ENCODE data around the gene TCF12.

TCF12 gene

DNA sequence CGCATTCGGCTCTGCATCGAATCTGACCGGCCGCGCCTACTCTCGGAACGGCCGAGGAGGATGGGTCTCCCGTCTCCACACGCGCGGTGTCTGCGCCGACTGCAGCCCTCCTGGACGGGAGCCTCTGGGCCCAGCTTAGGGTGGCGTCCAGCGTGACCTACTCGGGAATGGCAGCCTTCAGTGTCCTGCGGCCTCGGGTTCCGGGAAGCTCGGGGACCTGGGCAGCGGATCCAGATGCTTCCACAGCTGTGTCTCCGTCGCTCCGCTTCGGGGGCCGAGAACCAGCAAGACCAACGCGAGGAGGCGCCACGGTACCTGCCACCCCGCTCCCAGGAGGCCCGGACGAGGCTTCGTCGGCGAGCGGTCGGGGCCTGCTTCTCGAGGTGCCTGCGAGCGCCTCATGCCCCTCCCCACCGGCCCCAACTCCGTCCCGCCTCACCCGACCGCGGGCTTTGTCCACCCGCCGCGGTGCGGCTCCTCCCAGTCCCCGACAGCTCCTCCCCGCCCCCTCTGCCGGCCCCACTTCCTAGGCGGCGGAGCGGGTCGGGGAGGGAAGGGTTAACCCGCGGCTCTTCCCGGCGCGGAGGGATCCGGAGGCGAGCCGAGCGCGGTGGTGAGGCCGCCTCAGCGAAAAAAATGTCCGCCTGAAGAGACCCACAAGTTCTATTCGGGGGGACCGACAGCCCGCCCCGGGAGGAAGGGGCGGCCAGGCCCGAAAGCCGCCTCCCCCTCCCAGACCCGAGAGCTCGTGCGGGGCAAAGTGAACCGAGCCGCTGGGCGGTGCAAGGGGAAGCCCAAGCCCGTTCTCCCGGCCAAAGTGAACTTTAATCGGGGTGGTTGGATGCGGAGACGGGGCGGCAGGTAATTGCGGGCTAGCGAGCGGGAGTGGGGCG is at the start of gene TCF12:
TSS of gene TCF12 (plus strand) at position 599 of the 893 bp plus-strand sequence. CDS start 1,270 bp downstream, outside the sequence.
- peak within 1 kb of the TSS; percentile 87 for H3K4me3 ChIP-seq (ENCODE audit: low read length)
- peak; percentile 94 for DNase-seq (ENCODE audit: low read depth)
- TF ChIP-seq, protein P1, sequence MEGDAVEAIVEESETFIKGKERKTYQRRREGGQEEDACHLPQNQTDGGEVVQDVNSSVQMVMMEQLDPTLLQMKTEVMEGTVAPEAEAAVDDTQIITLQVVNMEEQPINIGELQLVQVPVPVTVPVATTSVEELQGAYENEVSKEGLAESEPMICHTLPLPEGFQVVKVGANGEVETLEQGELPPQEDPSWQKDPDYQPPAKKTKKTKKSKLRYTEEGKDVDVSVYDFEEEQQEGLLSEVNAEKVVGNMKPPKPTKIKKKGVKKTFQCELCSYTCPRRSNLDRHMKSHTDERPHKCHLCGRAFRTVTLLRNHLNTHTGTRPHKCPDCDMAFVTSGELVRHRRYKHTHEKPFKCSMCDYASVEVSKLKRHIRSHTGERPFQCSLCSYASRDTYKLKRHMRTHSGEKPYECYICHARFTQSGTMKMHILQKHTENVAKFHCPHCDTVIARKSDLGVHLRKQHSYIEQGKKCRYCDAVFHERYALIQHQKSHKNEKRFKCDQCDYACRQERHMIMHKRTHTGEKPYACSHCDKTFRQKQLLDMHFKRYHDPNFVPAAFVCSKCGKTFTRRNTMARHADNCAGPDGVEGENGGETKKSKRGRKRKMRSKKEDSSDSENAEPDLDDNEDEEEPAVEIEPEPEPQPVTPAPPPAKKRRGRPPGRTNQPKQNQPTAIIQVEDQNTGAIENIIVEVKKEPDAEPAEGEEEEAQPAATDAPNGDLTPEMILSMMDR (IDR thresholded peaks at IDR 0.05; ENCODE audit: insufficient read depth, low read depth, low read length, missing control alignments): peak; percentile 54

DNA sequence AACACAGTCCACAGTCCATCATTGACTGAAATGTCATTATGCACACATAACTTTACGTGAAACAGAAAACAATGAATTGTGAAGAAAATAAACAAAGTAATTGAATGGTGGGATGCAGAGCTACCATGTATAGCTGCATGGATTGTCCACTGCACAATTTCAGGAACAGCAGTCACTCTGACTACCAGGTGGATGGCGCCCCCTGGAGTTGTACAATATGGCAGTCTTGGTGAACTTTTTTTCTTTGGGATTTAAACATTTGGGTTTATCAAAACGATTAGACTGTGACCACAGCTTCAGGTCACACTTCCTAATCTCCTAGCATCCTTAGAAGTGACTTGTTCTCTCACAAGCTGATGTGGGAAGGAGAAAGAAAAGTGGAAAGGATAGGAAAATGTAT is 48.9 kb upstream of the TCF12 start:
- no peak overlapping the region for H3K4me3 ChIP-seq (ENCODE audit: low read length)
- TF ChIP-seq, protein P1 (IDR thresholded peaks at IDR 0.05; ENCODE audit: insufficient read depth, low read depth, low read length, missing control alignments): peak; percentile 32
- DNase-seq (ENCODE audit: low read depth): peak; percentile 26

- TF ChIP-seq, protein P1 (IDR thresholded peaks at IDR 0.05; ENCODE audit: insufficient read depth, low read depth, low read length, missing control alignments): no peak
- no peak overlapping the region for H3K4me3 ChIP-seq (ENCODE audit: low read length)
- DNase-seq (ENCODE audit: low read depth): peak; percentile 72
These were observed 47.3 kb upstream of the TCF12 start for GRCh38 chr15:56871185-56871584.

DNA sequence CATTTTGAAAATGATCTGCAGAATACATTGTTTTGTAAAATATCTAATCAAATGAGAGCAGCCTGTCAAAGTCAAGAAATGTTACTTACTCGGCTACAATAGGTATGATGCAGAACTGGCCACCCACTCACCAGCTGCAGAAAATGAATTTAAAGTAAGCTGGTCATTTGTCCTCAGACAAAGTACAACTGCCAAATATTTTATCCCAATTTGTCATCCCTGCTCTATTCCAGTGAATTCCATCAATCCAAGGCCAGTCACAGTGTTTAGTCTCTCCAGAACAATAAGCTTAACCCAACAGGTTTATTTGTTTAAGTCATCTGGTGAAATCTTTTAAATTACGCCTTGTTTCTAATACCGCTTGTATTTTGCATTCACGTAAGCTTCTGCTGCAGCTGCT is 46.6 kb upstream of the TCF12 start:
- no peak for DNase-seq (ENCODE audit: low read depth)
- TF ChIP-seq, protein P1 (IDR thresholded peaks at IDR 0.05; ENCODE audit: insufficient read depth, low read depth, low read length, missing control alignments): no peak
- H3K4me3 ChIP-seq (ENCODE audit: low read length): no peak overlapping the region

DNA sequence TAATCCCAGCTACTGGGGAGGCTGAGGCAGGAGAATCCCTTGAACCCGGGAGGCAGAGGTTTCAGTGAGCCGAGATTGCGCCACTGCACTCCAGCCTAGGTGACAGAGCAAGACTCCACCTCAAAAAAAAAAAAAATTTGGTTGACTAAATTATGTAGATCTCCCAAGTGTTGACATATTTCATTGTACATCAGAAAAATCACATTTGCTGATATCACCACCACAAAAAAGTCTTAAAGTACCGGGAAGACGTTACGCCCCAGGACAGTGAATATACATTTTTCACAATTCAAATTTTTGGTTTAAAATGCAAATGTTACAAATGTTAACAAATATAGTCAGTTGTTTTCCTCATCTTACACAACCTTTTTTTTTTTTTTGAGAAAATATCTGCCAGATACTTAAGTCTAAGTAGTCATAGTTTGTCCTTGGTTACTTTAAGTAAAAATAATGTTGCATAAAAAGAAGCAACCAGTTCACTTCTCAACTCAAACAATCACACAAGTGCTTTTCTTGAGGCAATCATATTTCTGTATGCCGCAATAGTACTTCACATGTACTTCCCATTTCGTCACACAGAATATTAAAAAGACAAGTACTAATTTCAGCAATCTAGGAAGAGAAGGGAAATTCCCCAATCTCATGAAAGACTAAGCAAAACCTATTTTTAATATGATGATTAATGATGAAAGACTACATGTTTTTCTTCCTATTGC is 41.0 kb upstream of the TCF12 start:
- peak; percentile 29 for DNase-seq (ENCODE audit: low read depth)
- no peak overlapping the region for H3K4me3 ChIP-seq (ENCODE audit: low read length)
- TF ChIP-seq, protein P1 (IDR thresholded peaks at IDR 0.05; ENCODE audit: insufficient read depth, low read depth, low read length, missing control alignments): no peak

DNA sequence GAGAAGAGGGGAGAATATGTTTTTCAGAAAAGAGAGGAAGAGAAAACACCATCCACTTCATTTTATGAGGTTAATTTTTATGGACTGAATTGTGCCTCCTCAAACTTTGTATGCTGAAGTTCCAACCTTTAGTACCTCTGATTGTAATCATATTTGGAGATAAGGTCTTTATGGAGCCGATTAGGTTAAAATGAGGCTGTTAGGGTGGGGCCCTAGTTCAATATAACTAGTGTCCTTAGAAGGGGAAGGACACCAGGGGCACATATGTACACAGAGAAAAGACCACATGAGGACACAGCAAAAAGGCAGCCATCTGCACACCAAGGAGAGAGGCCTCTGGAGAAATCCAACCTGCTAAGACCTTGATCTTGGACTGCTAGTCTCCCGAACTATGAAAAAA is 38.9 kb upstream of the TCF12 start:
- DNase-seq (ENCODE audit: low read depth): no peak
- no peak overlapping the region for H3K4me3 ChIP-seq (ENCODE audit: low read length)
- TF ChIP-seq, protein P1 (IDR thresholded peaks at IDR 0.05; ENCODE audit: insufficient read depth, low read depth, low read length, missing control alignments): no peak

Measured in epithelial cell of esophagus (primary cell).